Effector memory CD4-positive, alpha-beta T cell (primary cell): ENCODE data around the gene CDH13.

Experiments used
- DNase-seq, 3 donors: peaks; one replicate each; pipeline ENCODE4 v3.0.0-alpha.2; 2020
- H3K27ac ChIP-seq: 2 replicates; pipeline ENCODE4 v1.7.0; 2013; ENCODE audit warnings: mild to moderate bottlenecking, low read length, moderate library complexity; ENCODE audit not compliant: insufficient read depth, poor library complexity, severe bottlenecking
- H3K27me3 ChIP-seq: replicated peaks from 2 replicates; pipeline ENCODE4 v1.7.0; 2013; ENCODE audit warnings: mild to moderate bottlenecking, low read length; ENCODE audit not compliant: insufficient read depth, control insufficient read depth, poor library complexity, severe bottlenecking
- H3K36me3 ChIP-seq: 2 replicates; pipeline ENCODE4 v1.7.0; 2013; ENCODE audit warnings: mild to moderate bottlenecking, low read length, moderate library complexity; ENCODE audit not compliant: control insufficient read depth, insufficient read depth
- H3K4me1 ChIP-seq: 2 replicates; pipeline ENCODE4 v1.7.0; 2013; ENCODE audit warnings: low read length, mild to moderate bottlenecking; ENCODE audit not compliant: control insufficient read depth, insufficient read depth, poor library complexity, severe bottlenecking
- H3K4me3 ChIP-seq: 2 replicates; pipeline ENCODE4 v1.7.0; 2013; ENCODE audit warnings: low read length, low read depth, mild to moderate bottlenecking; ENCODE audit not compliant: insufficient read depth, poor library complexity, severe bottlenecking
- H3K9me3 ChIP-seq: 2 replicates; pipeline ENCODE4 v1.7.0; 2013; ENCODE audit warnings: mild to moderate bottlenecking, low read length, moderate library complexity; ENCODE audit not compliant: control insufficient read depth

Gene CDH13

GRCh38 chr16:82660075-82660645 is 33.4 kb downstream of the CDH13 start:
- Histone ChIP-seq H3K36me3 (no peaks in the 10 kb centered on the region), H3K4me3 (no peak overlapping the region), H3K4me1 (peaks cover 38% of the 10 kb centered on the region), H3K9me3 (no peaks in the 10 kb centered on the region), H3K27me3 (no peaks in the 10 kb centered on the region), H3K27ac (peak overlapping the region; percentile 5)
- DNase-seq: peak; percentile 39 to 47 (median 46)

GRCh38 chr16:82660966-82661365 is 34.2 kb downstream of the CDH13 start:
- H3K4me3 ChIP-seq: no peak overlapping the region
- no peak for DNase-seq

GRCh38 chr16:82664181-82664580 is 37.4 kb downstream of the CDH13 start:
- no peak for DNase-seq
- Histone ChIP-seq H3K27ac (no peak overlapping the region), H3K27me3 (no peaks in the 10 kb centered on the region), H3K9me3 (no peaks in the 10 kb centered on the region), H3K36me3 (no peaks in the 10 kb centered on the region), H3K4me3 (no peak overlapping the region), H3K4me1 (peaks cover 13% of the 10 kb centered on the region)

More at GRCh38 chr16:82660966-82661365, 34.2 kb downstream of the CDH13 start:
- Histone ChIP-seq H3K36me3 (no peaks in the 10 kb centered on the region), H3K27me3 (no peaks in the 10 kb centered on the region), H3K4me1 (peaks cover 32% of the 10 kb centered on the region), H3K9me3 (no peaks in the 10 kb centered on the region), H3K27ac (no peak overlapping the region)

- H3K27me3 ChIP-seq: no peaks in the 10 kb centered on the region
- no peak overlapping the region for H3K4me3 ChIP-seq
- H3K4me1 ChIP-seq: peaks cover 5% of the 10 kb centered on the region
- H3K36me3 ChIP-seq: no peaks in the 10 kb centered on the region
- H3K27ac ChIP-seq: no peak overlapping the region
- DNase-seq: no peak
- H3K9me3 ChIP-seq: no peaks in the 10 kb centered on the region
Measured at GRCh38 chr16:82665025-82665424, 38.3 kb downstream of the CDH13 start.

- no peak for DNase-seq
- Histone ChIP-seq H3K4me1 (no peaks in the 10 kb centered on the region), H3K27ac (no peak overlapping the region), H3K36me3 (no peaks in the 10 kb centered on the region), H3K4me3 (no peak overlapping the region), H3K27me3 (no peaks in the 10 kb centered on the region), H3K9me3 (no peaks in the 10 kb centered on the region)
Measured at GRCh38 chr16:82667437-82667836, 40.7 kb downstream of the CDH13 start.

- Histone ChIP-seq H3K27ac (no peak overlapping the region), H3K9me3 (no peaks in the 10 kb centered on the region), H3K27me3 (no peaks in the 10 kb centered on the region), H3K36me3 (no peaks in the 10 kb centered on the region), H3K4me1 (no peaks in the 10 kb centered on the region), H3K4me3 (no peak overlapping the region)
- no peak for DNase-seq
Measured at GRCh38 chr16:82668094-82668493, 41.3 kb downstream of the CDH13 start.

GRCh38 chr16:82671741-82672140 is 45.0 kb downstream of the CDH13 start:
- H3K27ac ChIP-seq: no peak overlapping the region
- no peak overlapping the region for H3K4me3 ChIP-seq
- no peaks in the 10 kb centered on the region for H3K9me3 ChIP-seq
- peak in 2 of 3 donors; percentile 5 to 34 for DNase-seq
- no peaks in the 10 kb centered on the region for H3K4me1 ChIP-seq
- no peaks in the 10 kb centered on the region for H3K36me3 ChIP-seq
- H3K27me3 ChIP-seq: no peaks in the 10 kb centered on the region

- H3K27ac ChIP-seq: no peak overlapping the region
- no peaks in the 10 kb centered on the region for H3K9me3 ChIP-seq
- H3K27me3 ChIP-seq: no peaks in the 10 kb centered on the region
- DNase-seq: no peak
- H3K4me3 ChIP-seq: no peak overlapping the region
- H3K36me3 ChIP-seq: no peaks in the 10 kb centered on the region
- no peaks in the 10 kb centered on the region for H3K4me1 ChIP-seq
Measured at GRCh38 chr16:82672676-82673075, 45.9 kb downstream of the CDH13 start.

- Histone ChIP-seq H3K36me3 (no peaks in the 10 kb centered on the region), H3K27me3 (no peaks in the 10 kb centered on the region), H3K4me1 (no peaks in the 10 kb centered on the region), H3K4me3 (no peak overlapping the region), H3K27ac (no peak overlapping the region), H3K9me3 (no peaks in the 10 kb centered on the region)
- no peak for DNase-seq
Measured at GRCh38 chr16:82675300-82675699, 48.5 kb downstream of the CDH13 start.

- H3K36me3 ChIP-seq: no peaks in the 10 kb centered on the region
Measured at GRCh38 chr16:82681592-82681991, 54.8 kb downstream of the CDH13 start.

More at GRCh38 chr16:82681592-82681991, 54.8 kb downstream of the CDH13 start:
- Histone ChIP-seq H3K4me3 (no peak overlapping the region), H3K9me3 (no peaks in the 10 kb centered on the region), H3K27ac (no peak overlapping the region), H3K27me3 (no peaks in the 10 kb centered on the region), H3K4me1 (no peaks in the 10 kb centered on the region)
- no peak for DNase-seq
